Measurements from ENCODE around the gene TLDC2.
"Not testable (repeated sequence)": the region's sequence is repeated elsewhere in the genome, so short reads cannot be mapped to it uniquely, and the experiment has no call there.

TLDC2 gene

GRCh38 chr20:36871640-36872570, 4.0 kb upstream of the TLDC2 start:
- DNase-seq: peak; percentile 36

- DNase-seq: no peak
Observed at GRCh38 chr20:36872852-36873251, 3.1 kb upstream of the TLDC2 start.

- DNase-seq: no peak
Observed at GRCh38 chr20:36873498-36874189, 2.3 kb upstream of the TLDC2 start.

- DNase-seq: not testable (repeated sequence)
Observed at GRCh38 chr20:36875093-36875492, 845 bp upstream of the TLDC2 start.

GRCh38 chr20:36876473-36876833, 515 bp downstream of the TLDC2 start:
- no peak for DNase-seq

- no peak for DNase-seq
Observed at GRCh38 chr20:36878941-36879340, 3.0 kb downstream of the TLDC2 start.

GRCh38 chr20:36880741-36881250, 4.9 kb downstream of the TLDC2 start:
- no peak for DNase-seq

GRCh38 chr20:36881331-36881730, 5.4 kb downstream of the TLDC2 start:
- DNase-seq: no peak

GRCh38 chr20:36881888-36882287, 6.0 kb downstream of the TLDC2 start:
- DNase-seq: no peak

- DNase-seq: no peak
Observed at GRCh38 chr20:36883977-36884535, 8.1 kb downstream of the TLDC2 start.

GRCh38 chr20:36885356-36885755, 9.4 kb downstream of the TLDC2 start:
- DNase-seq: no peak

- peak; percentile 74 for DNase-seq
Observed at GRCh38 chr20:36886859-36887751, 11.2 kb downstream of the TLDC2 start.

GRCh38 chr20:36887752-36888090, 11.8 kb downstream of the TLDC2 start:
- peak; percentile 16 for DNase-seq

- DNase-seq: no peak
Observed at GRCh38 chr20:36888880-36889516, 13.1 kb downstream of the TLDC2 start.

- DNase-seq: no peak
Observed at GRCh38 chr20:36890586-36890985, 14.6 kb downstream of the TLDC2 start.

- DNase-seq: no peak
Observed at GRCh38 chr20:36891211-36891610, 15.3 kb downstream of the TLDC2 start.

- no peak for DNase-seq
Observed at GRCh38 chr20:36893801-36894200, 17.9 kb downstream of the TLDC2 start.

- DNase-seq: no peak
Observed at GRCh38 chr20:36895036-36895435, 19.1 kb downstream of the TLDC2 start.

- no peak for DNase-seq
Observed at GRCh38 chr20:36904690-36905089, 28.8 kb downstream of the TLDC2 start.

- DNase-seq: not testable (repeated sequence)
Observed at GRCh38 chr20:36905566-36905965, 29.6 kb downstream of the TLDC2 start.

- DNase-seq: not testable (repeated sequence)
Observed at GRCh38 chr20:36906086-36906485, 30.1 kb downstream of the TLDC2 start.

- no peak for DNase-seq
Observed at GRCh38 chr20:36908603-36909002, 32.7 kb downstream of the TLDC2 start.
